HG03025 (cell line): ENCODE results near the gene CHIT1.

Source experiments
- ATAC-seq: cut with Tn5 transposase; IDR thresholded peaks from one replicate; pipeline ENCODE4 v1.9.1; 2021; ENCODE audit warnings: mild to moderate bottlenecking, moderate library complexity; ENCODE audit not compliant: unreplicated experiment, low FRiP score

Gene CHIT1

GRCh38 chr1:203177036-203177405, 52.5 kb downstream of the CHIT1 start:
- ATAC-seq: no peak

- ATAC-seq: no peak
Observed at GRCh38 chr1:203176273-203177035, 53.0 kb downstream of the CHIT1 start.

- ATAC-seq: no peak
Observed at GRCh38 chr1:203175827-203176241, 53.6 kb downstream of the CHIT1 start.

GRCh38 chr1:203175237-203175826, 54.1 kb downstream of the CHIT1 start, which contains the start of gene MYBPH:
TSS of gene MYBPH (minus strand) at chr1:203175826. CDS start at chr1:203175755, 71 bp downstream.
- no peak for ATAC-seq

- ATAC-seq: no peak
Observed at GRCh38 chr1:203174324-203174985, 55.0 kb downstream of the CHIT1 start.

- ATAC-seq: no peak
Observed at GRCh38 chr1:203173566-203173965, 55.9 kb downstream of the CHIT1 start.

GRCh38 chr1:203173011-203173555, 56.4 kb downstream of the CHIT1 start:
- ATAC-seq: no peak

- no peak for ATAC-seq
Observed at GRCh38 chr1:203172184-203173010, 57.1 kb downstream of the CHIT1 start.

- ATAC-seq: no peak
Observed at GRCh38 chr1:203171341-203172183, 57.9 kb downstream of the CHIT1 start.

- ATAC-seq: no peak
Observed at GRCh38 chr1:203170625-203171330, 58.7 kb downstream of the CHIT1 start.

- ATAC-seq: no peak
Observed at GRCh38 chr1:203169770-203170520, 59.5 kb downstream of the CHIT1 start.

GRCh38 chr1:203168991-203169390, 60.5 kb downstream of the CHIT1 start:
- ATAC-seq: no peak

GRCh38 chr1:203168256-203168786, 61.2 kb downstream of the CHIT1 start:
- ATAC-seq: no peak

GRCh38 chr1:203167913-203168200, 61.6 kb downstream of the CHIT1 start:
- ATAC-seq: no peak

- no peak for ATAC-seq
Observed at GRCh38 chr1:203167026-203167912, 62.2 kb downstream of the CHIT1 start.

GRCh38 chr1:203166192-203166940, 63.1 kb downstream of the CHIT1 start:
- ATAC-seq: no peak
